Adrenal gland (tissue), 5 donors: ENCODE results near the gene CCDC30.

Experiments
- POLR2A ChIP-seq, 2 donors: fragments of 450-650 bp; IDR thresholded peaks; one replicate each; pipeline ENCODE4 v1.6.1; 2017; ENCODE audit warnings: antibody characterized with exemption in 2 of 2, mild to moderate bottlenecking in 2 of 2, moderate library complexity in 1 of 2
- TF ChIP-seq, protein P1 (sequence below), 6 experiments: fragments of 450-650 bp in 4 of 6; fragments of 200-600 bp in 2 of 6; sonication (generic) in 1 of 6; IDR thresholded peaks; 1 replicate in 5 of 6; 2 replicates in 1 of 6; pipeline versions ENCODE4 v1.5.1 to v1.8.0; 2016 to 2021; ENCODE audit warnings: antibody characterized with exemption in 6 of 6, mild to moderate bottlenecking in 2 of 6, moderate library complexity in 1 of 6
- donor health status: DM: no; HTN: no; CAD: no.

DNA sequence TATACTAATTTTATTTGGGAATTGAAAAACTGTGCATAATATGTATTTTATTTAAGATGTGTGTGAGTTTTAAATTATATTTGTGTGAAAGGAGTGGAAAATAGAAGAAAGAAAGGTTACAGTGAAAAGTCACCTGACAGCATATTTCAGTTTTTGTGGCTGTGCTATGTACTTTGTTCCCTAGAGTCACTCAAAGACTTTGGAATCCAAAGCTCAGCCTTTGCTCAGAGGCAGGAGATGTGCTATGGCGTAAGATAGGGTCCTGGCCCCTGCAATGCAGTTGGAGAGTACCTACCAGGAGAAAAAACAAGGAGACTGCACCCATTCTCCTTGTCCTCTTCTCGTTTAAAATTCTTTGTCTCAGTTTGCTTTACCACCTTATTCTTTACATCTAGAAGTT lies 2.9 kb downstream of the CCDC30 start:
- no peak for TF ChIP-seq POLR2A (IDR thresholded peaks at IDR 0.05)
- TF ChIP-seq, protein P1, sequence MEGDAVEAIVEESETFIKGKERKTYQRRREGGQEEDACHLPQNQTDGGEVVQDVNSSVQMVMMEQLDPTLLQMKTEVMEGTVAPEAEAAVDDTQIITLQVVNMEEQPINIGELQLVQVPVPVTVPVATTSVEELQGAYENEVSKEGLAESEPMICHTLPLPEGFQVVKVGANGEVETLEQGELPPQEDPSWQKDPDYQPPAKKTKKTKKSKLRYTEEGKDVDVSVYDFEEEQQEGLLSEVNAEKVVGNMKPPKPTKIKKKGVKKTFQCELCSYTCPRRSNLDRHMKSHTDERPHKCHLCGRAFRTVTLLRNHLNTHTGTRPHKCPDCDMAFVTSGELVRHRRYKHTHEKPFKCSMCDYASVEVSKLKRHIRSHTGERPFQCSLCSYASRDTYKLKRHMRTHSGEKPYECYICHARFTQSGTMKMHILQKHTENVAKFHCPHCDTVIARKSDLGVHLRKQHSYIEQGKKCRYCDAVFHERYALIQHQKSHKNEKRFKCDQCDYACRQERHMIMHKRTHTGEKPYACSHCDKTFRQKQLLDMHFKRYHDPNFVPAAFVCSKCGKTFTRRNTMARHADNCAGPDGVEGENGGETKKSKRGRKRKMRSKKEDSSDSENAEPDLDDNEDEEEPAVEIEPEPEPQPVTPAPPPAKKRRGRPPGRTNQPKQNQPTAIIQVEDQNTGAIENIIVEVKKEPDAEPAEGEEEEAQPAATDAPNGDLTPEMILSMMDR (IDR thresholded peaks at IDR 0.05): no peak
